B cell (primary cell): ENCODE measurements around the gene LGR5. TPM values are rescaled to one million over a fixed set of nuclear protein-coding genes. Genes with fewer than 3 reads are reported as not detected.

ENCODE experiments used
- ATAC-seq: fragments of 200-7000 bp; cut with Tn5 transposase; one replicate; pipeline ENCODE4 v1.10.0; 2021; ENCODE audit warnings: low read depth, mild to moderate bottlenecking, moderate number of reproducible peaks, moderate library complexity
- CTCF ChIA-PET: fragments of 350-600 bp; sonication (Branson Sonifier 250); formaldehyde crosslinking; loops from one replicate; lab custom pipeline; 2021; ENCODE audit warnings: antibody characterized with exemption, inconsistent platforms; lab: Charles Lee
- POLR2A ChIA-PET: fragments of 350-600 bp; sonication (Branson Sonifier 250); formaldehyde crosslinking; loops from one replicate; lab custom pipeline; 2021; ENCODE audit warnings: antibody characterized with exemption; lab: Charles Lee
- DNase-seq: peaks from one replicate; pipeline ENCODE4 v3.0.0; 2013
- H2AFZ ChIP-seq: 2 replicates; pipeline ENCODE4 v1.6.1; 2012; ENCODE audit warnings: mild to moderate bottlenecking, low read depth, low read length; ENCODE audit not compliant: insufficient read depth, poor library complexity, severe bottlenecking
- H3K27ac ChIP-seq, 2 donors: 1 replicate in 1 of 2; 2 replicates in 1 of 2; pipeline ENCODE4 v1.5.1; 2012 to 2013; ENCODE audit warnings: low read length in 2 of 2, mild to moderate bottlenecking in 2 of 2, moderate library complexity in 1 of 2
- H3K27me3 ChIP-seq, 4 experiments: fragments of 200-600 bp in 1 of 4; sonication (generic) in 1 of 4; replicated peaks in 1 of 4; 1 replicate in 2 of 4; 2 replicates in 2 of 4; pipeline versions ENCODE4 v1.6.1 to v1.7.0; 2013 to 2016; ENCODE audit warnings: low read length in 3 of 4, mild to moderate bottlenecking in 2 of 4, mixed read lengths in 1 of 4, moderate library complexity in 1 of 4; ENCODE audit not compliant: insufficient read depth in 4 of 4, control insufficient read depth in 3 of 4; ENCODE audit errors: control extremely low read depth in 1 of 4
- H3K36me3 ChIP-seq, 2 experiments: replicated peaks in 1 of 2; 1 replicate in 1 of 2; 2 replicates in 1 of 2; pipeline versions ENCODE4 v1.6.1 to v1.7.1; 2013; ENCODE audit warnings: low read length in 1 of 2; ENCODE audit not compliant: insufficient read depth in 2 of 2, control insufficient read depth in 1 of 2; ENCODE audit errors: control extremely low read depth in 1 of 2, extremely low read depth in 1 of 2
- H3K4me1 ChIP-seq, 2 donors: fragments of 200-600 bp in 1 of 2; sonication (generic) in 1 of 2; 1 replicate in 1 of 2; 2 replicates in 1 of 2; pipeline versions ENCODE4 v1.5.1 to v1.6.1; 2013 to 2017; ENCODE audit warnings: low read length in 2 of 2; ENCODE audit not compliant: control insufficient read depth in 2 of 2, insufficient read depth in 2 of 2
- H3K4me2 ChIP-seq: replicated peaks from 2 replicates; pipeline ENCODE3; 2012; ENCODE audit warnings: mild to moderate bottlenecking, low read depth, low read length; ENCODE audit not compliant: poor library complexity, severe bottlenecking
- H3K4me3 ChIP-seq, 5 experiments: fragments of 200-600 bp in 1 of 5; sonication (generic) in 1 of 5; 1 replicate in 3 of 5; 2 replicates in 2 of 5; pipeline versions ENCODE4 v1.5.1 to v1.7.0; 2011 to 2016; ENCODE audit warnings: low read length in 4 of 5, mild to moderate bottlenecking in 4 of 5, low read depth in 2 of 5, control low read depth in 1 of 5, moderate library complexity in 1 of 5; ENCODE audit not compliant: insufficient read depth in 1 of 5; ENCODE audit errors: control extremely low read depth in 1 of 5, extremely low read depth in 1 of 5
- H3K79me2 ChIP-seq: fragments of 200-600 bp; sonication (generic); one replicate; pipeline ENCODE4 v1.6.0; 2016; ENCODE audit warnings: low read length; ENCODE audit not compliant: control insufficient read depth, insufficient read depth
- H3K9ac ChIP-seq: fragments of 200-600 bp; sonication (generic); 2 replicates; pipeline ENCODE4 v1.6.1; 2017; ENCODE audit warnings: mild to moderate bottlenecking, low read length, moderate library complexity
- H3K9me3 ChIP-seq, 3 donors: one replicate each; pipeline versions ENCODE4 v1.6.1 to v1.7.1; 2013; ENCODE audit warnings: low read length in 2 of 3; ENCODE audit not compliant: control insufficient read depth in 2 of 3, insufficient read depth in 1 of 3; ENCODE audit errors: control extremely low read depth in 1 of 3
- H4K20me1 ChIP-seq: 2 replicates; pipeline ENCODE4 v1.6.0; 2012; ENCODE audit warnings: mild to moderate bottlenecking, low read length; ENCODE audit not compliant: insufficient read depth, control insufficient read depth, poor library complexity, severe bottlenecking
- H3K27ac Mint-ChIP-seq: one replicate; pipeline ENCODE4 v1.8.0; 2021; ENCODE audit warnings: mixed read lengths
- H3K27me3 Mint-ChIP-seq: one replicate; pipeline ENCODE4 v1.8.0; 2021; ENCODE audit warnings: mixed read lengths
- H3K4me1 Mint-ChIP-seq: one replicate; pipeline ENCODE4 v1.8.0; 2021; ENCODE audit warnings: mixed read lengths
- H3K4me3 Mint-ChIP-seq: one replicate; pipeline ENCODE4 v1.8.0; 2021; ENCODE audit warnings: mixed read lengths
- H3K9me3 Mint-ChIP-seq: one replicate; pipeline ENCODE4 v1.8.0; 2022; ENCODE audit warnings: mixed read lengths; ENCODE audit not compliant: insufficient read depth
- EZH2 ChIP-seq: IDR thresholded peaks from 2 replicates; pipeline ENCODE4 v1.6.1; 2012; ENCODE audit warnings: borderline replicate concordance, low read depth, mild to moderate bottlenecking, moderate library complexity, low read length; ENCODE audit not compliant: insufficient read depth, poor library complexity, severe bottlenecking
- WGBS: methylation state at CpG from one replicate; pipeline ENCODE4 v1.1.5; 2013; ENCODE audit warnings: missing lambda C conversion rate; ENCODE audit not compliant: insufficient coverage; 5-methylcytosine and 5-hydroxymethylcytosine counted together
- intact Hi-C: fragments of 100-400 bp; cut with micrococcal nuclease; formaldehyde crosslinking; loops from one replicate; pipeline ENCODE4 v1.10.0; 2022
- polyA plus RNA-seq: library from polyadenylated mRNA; depleted of rRNA; stranded (reverse); fragments of >200 nt; gene quantifications from 2 replicates; pipeline ENCODE4 v1.2.3, GENCODE V29; 2012
- total RNA-seq, 2 donors: library from RNA; stranded (reverse); fragments of 120-200 nt in 1 of 2; gene quantifications; 1 replicate in 1 of 2; 2 replicates in 1 of 2; pipeline versions ENCODE4 v1.2.3 to v1.2.4, GENCODE V29; 2013 to 2022
- TF ChIP-seq, protein P1 (sequence below): fragments of 200-600 bp; IDR thresholded peaks from one replicate; pipeline ENCODE4 v1.8.0; 2022; ENCODE audit warnings: antibody characterized with exemption, mild to moderate bottlenecking

The LGR5 gene
- total and polyA plus RNA-seq, 2 donors (not counting 1 experiment from before 2014, with no cell fraction given), result 0.06 TPM; not detected in 1

DNA sequence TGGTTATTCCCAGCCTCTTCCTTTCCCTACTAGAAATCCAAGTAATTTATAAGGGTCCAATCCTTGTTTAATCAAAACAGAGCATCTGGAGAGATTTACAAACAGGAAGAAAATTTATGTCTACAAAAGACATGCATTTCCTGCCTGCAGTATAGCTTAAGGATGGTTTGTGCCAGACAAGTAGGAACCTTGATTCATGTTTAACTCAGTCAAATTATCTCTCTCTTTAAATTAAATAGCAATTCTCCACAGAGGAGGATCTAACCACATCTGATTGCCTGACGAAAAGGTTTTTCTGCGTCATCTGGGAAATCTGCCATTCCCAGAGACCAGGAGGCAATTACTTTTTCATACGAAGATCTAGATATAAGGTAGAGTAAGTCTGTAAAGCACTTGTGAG lies 118.8 kb downstream of the LGR5 start:
- ChIA-PET CTCF (no interaction called here), POLR2A (no interaction called here)
- Histone ChIP-seq H3K4me2 (no peak overlapping the region), H3K27ac (no peak overlapping the region), H4K20me1 (no peaks in the 10 kb centered on the region), H3K79me2 (no peaks in the 10 kb centered on the region), H3K4me3 (no peak overlapping the region), H3K9me3 (no peaks in the 10 kb centered on the region), H3K36me3 (no peaks in the 10 kb centered on the region), H3K9ac (no peak overlapping the region), H3K4me1 (no peaks in the 10 kb centered on the region), H3K27me3 (peaks cover 0 to 4% (median 0%) of the 10 kb centered on the region in 4 experiments), H2AFZ (no peak overlapping the region)
- DNase-seq (no peak), ATAC-seq (no peak)
- Mint-ChIP-seq H3K27ac (no peak overlapping the region), H3K4me3 (no peak overlapping the region), H3K9me3 (peaks cover 2% of the 10 kb centered on the region), H3K4me1 (no peaks in the 10 kb centered on the region), H3K27me3 (peaks cover 10% of the 10 kb centered on the region)
- TF ChIP-seq EZH2, result no peak
- TF ChIP-seq, protein P1, sequence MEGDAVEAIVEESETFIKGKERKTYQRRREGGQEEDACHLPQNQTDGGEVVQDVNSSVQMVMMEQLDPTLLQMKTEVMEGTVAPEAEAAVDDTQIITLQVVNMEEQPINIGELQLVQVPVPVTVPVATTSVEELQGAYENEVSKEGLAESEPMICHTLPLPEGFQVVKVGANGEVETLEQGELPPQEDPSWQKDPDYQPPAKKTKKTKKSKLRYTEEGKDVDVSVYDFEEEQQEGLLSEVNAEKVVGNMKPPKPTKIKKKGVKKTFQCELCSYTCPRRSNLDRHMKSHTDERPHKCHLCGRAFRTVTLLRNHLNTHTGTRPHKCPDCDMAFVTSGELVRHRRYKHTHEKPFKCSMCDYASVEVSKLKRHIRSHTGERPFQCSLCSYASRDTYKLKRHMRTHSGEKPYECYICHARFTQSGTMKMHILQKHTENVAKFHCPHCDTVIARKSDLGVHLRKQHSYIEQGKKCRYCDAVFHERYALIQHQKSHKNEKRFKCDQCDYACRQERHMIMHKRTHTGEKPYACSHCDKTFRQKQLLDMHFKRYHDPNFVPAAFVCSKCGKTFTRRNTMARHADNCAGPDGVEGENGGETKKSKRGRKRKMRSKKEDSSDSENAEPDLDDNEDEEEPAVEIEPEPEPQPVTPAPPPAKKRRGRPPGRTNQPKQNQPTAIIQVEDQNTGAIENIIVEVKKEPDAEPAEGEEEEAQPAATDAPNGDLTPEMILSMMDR, result no peak
- intact Hi-C loops, result no loop called here
- WGBS, result 100% methylated on average over 1 of the region's 3 CpGs

DNA sequence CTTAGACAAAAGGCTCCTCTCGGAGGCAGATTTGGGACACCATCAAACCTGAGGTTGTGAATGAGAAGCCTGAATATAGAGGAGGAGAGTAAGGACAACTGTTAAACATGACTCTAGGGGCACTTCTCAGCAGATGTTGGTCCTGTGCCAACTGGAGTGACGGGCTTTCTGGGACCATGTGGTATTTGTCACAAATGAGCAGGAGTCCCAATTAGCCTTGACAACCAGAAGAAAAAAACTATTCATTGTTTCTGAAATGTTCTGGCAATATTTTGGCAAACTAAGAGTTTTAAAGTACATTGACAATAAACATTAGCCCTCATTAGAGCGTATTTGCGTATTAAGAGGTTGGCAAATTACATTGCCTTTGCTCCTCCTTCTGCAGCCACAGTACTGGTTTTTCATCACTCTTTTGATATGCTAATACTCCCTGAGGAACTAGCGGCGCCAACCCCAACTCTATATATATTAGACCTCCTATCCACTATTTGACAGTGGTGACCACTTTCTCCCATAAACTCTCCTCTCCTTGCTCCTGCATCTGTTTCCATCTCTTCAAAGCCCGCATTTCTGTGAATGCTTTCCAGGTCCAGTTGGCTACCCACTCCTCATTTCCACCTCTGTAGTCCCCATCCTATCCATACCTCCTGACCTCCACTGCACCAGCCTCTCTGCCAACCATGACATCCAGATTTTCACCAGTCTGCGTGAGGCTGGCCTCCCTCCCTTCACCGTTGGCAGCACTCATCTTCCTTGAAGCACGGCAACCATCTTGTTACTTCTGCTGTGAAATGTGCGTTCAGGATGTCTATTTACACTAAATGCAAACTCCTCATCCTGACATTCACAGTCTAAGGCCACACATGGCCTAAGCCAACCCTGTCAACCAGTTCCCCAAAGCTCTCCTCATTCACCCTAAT lies 123.3 kb downstream of the LGR5 start:
- no peak for ATAC-seq
- H3K9ac ChIP-seq, result no peak overlapping the region
- ChIA-PET CTCF (no interaction called here), POLR2A (no interaction called here)
- no peak overlapping the region for H3K27ac ChIP-seq
- TF ChIP-seq, protein P1, result no peak
- TF ChIP-seq EZH2, result no peak
- no peak overlapping the region for H3K4me3 ChIP-seq
- no peaks in the 10 kb centered on the region for H3K4me1 ChIP-seq
- H2AFZ ChIP-seq, result no peak overlapping the region
- WGBS, result 86% methylated on average over 8 of the region's 11 CpGs
- DNase-seq, result no peak
- H3K36me3 ChIP-seq, result no peaks in the 10 kb centered on the region
- H3K79me2 ChIP-seq, result no peaks in the 10 kb centered on the region
- no peak overlapping the region for H3K4me2 ChIP-seq
- Mint-ChIP-seq H3K9me3 (no peaks in the 10 kb centered on the region), H3K27me3 (peaks cover 13% of the 10 kb centered on the region), H3K27ac (no peak overlapping the region), H3K4me3 (no peak overlapping the region), H3K4me1 (no peaks in the 10 kb centered on the region)
- intact Hi-C loops, result no loop called here
- H4K20me1 ChIP-seq, result no peaks in the 10 kb centered on the region
- no peaks in the 10 kb centered on the region for H3K9me3 ChIP-seq
- H3K27me3 ChIP-seq, result peaks cover 0 to 4% (median 0%) of the 10 kb centered on the region in 4 experiments
